ENCODE measurements around the gene FAM78B.

FAM78B gene

GRCh38 chr1:166159656-166160055 lies 7.1 kb downstream of the FAM78B start:
- DNase-seq, result no peak

GRCh38 chr1:166156674-166157073 lies 10.1 kb downstream of the FAM78B start:
- DNase-seq, result no peak

GRCh38 chr1:166155108-166155507 lies 11.7 kb downstream of the FAM78B start:
- DNase-seq, result no peak

GRCh38 chr1:166153525-166154314 lies 13.1 kb downstream of the FAM78B start:
- no peak for DNase-seq

- DNase-seq, result no peak
Observed at GRCh38 chr1:166152978-166153377, 13.8 kb downstream of the FAM78B start.

GRCh38 chr1:166151804-166152203 lies 15.0 kb downstream of the FAM78B start:
- DNase-seq, result no peak

- no peak for DNase-seq
Observed at GRCh38 chr1:166145499-166145898, 21.3 kb downstream of the FAM78B start.

GRCh38 chr1:166141969-166142368 lies 24.8 kb downstream of the FAM78B start:
- no peak for DNase-seq

GRCh38 chr1:166140251-166140650 lies 26.6 kb downstream of the FAM78B start:
- DNase-seq, result no peak

- no peak for DNase-seq
Observed at GRCh38 chr1:166139735-166140134, 27.1 kb downstream of the FAM78B start.

GRCh38 chr1:166136699-166137401 lies 30.0 kb downstream of the FAM78B start:
- no peak for DNase-seq

- no peak for DNase-seq
Observed at GRCh38 chr1:166136222-166136621, 30.6 kb downstream of the FAM78B start.

- no peak for DNase-seq
Observed at GRCh38 chr1:166133857-166134256, 32.9 kb downstream of the FAM78B start.

GRCh38 chr1:166133276-166133841 lies 33.4 kb downstream of the FAM78B start:
- no peak for DNase-seq

- DNase-seq, result no peak
Observed at GRCh38 chr1:166132496-166132895, 34.3 kb downstream of the FAM78B start.

- no peak for DNase-seq
Observed at GRCh38 chr1:166129006-166129405, 37.8 kb downstream of the FAM78B start.

- DNase-seq, result no peak
Observed at GRCh38 chr1:166128195-166128594, 38.6 kb downstream of the FAM78B start.

GRCh38 chr1:166127003-166127402 lies 39.8 kb downstream of the FAM78B start:
- no peak for DNase-seq

- no peak for DNase-seq
Observed at GRCh38 chr1:166122873-166123466, 43.8 kb downstream of the FAM78B start.

- DNase-seq, result no peak
Observed at GRCh38 chr1:166121010-166121409, 45.8 kb downstream of the FAM78B start.

GRCh38 chr1:166120281-166120680 lies 46.5 kb downstream of the FAM78B start:
- DNase-seq, result no peak

GRCh38 chr1:166119471-166119965 lies 47.3 kb downstream of the FAM78B start:
- DNase-seq, result no peak

GRCh38 chr1:166117776-166118175 lies 49.0 kb downstream of the FAM78B start:
- DNase-seq, result no peak
